SK-N-SH (cell line): ENCODE data around the gene ZNF407. TPM values are rescaled to one million over a fixed set of nuclear protein-coding genes. Genes with fewer than 3 reads are reported as not detected.

ENCODE experiments used
- CTCF ChIA-PET: fragments of 300-600, 350-600 bp; formaldehyde crosslinking; extraction: SDS; loops from one replicate; lab custom pipeline; 2021; lab: Yijun Ruan, JAX
- POLR2A ChIA-PET: fragments of 350-600 bp; sonication (Branson Sonifier 250); formaldehyde crosslinking; extraction: SDS; loops from one replicate; lab custom pipeline; 2020; ENCODE audit warnings: antibody characterized with exemption, inconsistent platforms; lab: Yijun Ruan, JAX
- DNase-seq: peaks from one replicate; pipeline ENCODE4 v3.0.0; 2012
- H2AFZ ChIP-seq: fragments of 200-600 bp; sonication (generic); 2 replicates; pipeline ENCODE4 v1.8.1; 2016; ENCODE audit warnings: antibody characterized with exemption, mild to moderate bottlenecking, low read depth
- H3F3A ChIP-seq: fragments of 200-600 bp; sonication (generic); replicated peaks from 2 replicates; pipeline ENCODE3; 2016; ENCODE audit warnings: antibody characterized with exemption, mild to moderate bottlenecking; ENCODE audit not compliant: insufficient read depth
- H3K27ac ChIP-seq, 2 experiments: fragments of 200-500 bp in 1 of 2; fragments of 200-600 bp in 1 of 2; sonication (Bioruptor generic) in 1 of 2; sonication (generic), shearing (Covaris generic) in 1 of 2; 2 replicates each; pipeline versions ENCODE4 v1.5.1 to v1.6.1; 2014 to 2016; ENCODE audit warnings: low read depth in 2 of 2, inconsistent platforms in 1 of 2, low read length in 1 of 2, mild to moderate bottlenecking in 1 of 2, mixed read lengths in 1 of 2
- H3K27me3 ChIP-seq: fragments of 200-600 bp; sonication (generic), shearing (Covaris generic); 2 replicates; pipeline ENCODE4 v1.6.1; 2016; ENCODE audit warnings: mixed run types; ENCODE audit not compliant: insufficient read depth
- H3K36me3 ChIP-seq, 2 experiments: fragments of 200-500 bp in 1 of 2; fragments of 200-600 bp in 1 of 2; sonication (Bioruptor generic) in 1 of 2; sonication (generic) in 1 of 2; replicated peaks in 1 of 2; 2 replicates each; pipeline versions ENCODE3 to v1.5.1; 2014 to 2016; ENCODE audit warnings: low read length in 1 of 2, mild to moderate bottlenecking in 1 of 2; ENCODE audit not compliant: insufficient read depth in 2 of 2, control insufficient read depth in 1 of 2
- H3K4me1 ChIP-seq, 2 experiments: fragments of 200-500 bp in 1 of 2; fragments of 200-600 bp in 1 of 2; sonication (Bioruptor generic) in 1 of 2; sonication (generic), shearing (Covaris generic) in 1 of 2; 2 replicates each; pipeline versions ENCODE4 v1.5.1 to v1.6.1; 2014 to 2016; ENCODE audit warnings: low read depth in 1 of 2, low read length in 1 of 2, mixed run types in 1 of 2; ENCODE audit not compliant: insufficient read depth in 2 of 2, control insufficient read depth in 1 of 2
- H3K4me2 ChIP-seq: fragments of 200-600 bp; sonication (generic), shearing (Covaris generic); 2 replicates; pipeline ENCODE4 v1.6.1; 2017; ENCODE audit warnings: mixed run types
- H3K4me3 ChIP-seq, 2 experiments: fragments of 200-500 bp in 1 of 2; fragments of 200-600 bp in 1 of 2; sonication (Bioruptor generic) in 1 of 2; sonication (generic), shearing (Covaris generic) in 1 of 2; 2 replicates each; pipeline versions ENCODE4 v1.5.1 to v1.8.1; 2014 to 2016; ENCODE audit warnings: low read depth in 2 of 2, inconsistent platforms in 1 of 2, low read length in 1 of 2, mild to moderate bottlenecking in 1 of 2, mixed read lengths in 1 of 2, moderate library complexity in 1 of 2
- H3K79me2 ChIP-seq: fragments of 200-600 bp; sonication (generic); 2 replicates; pipeline ENCODE4 v1.8.1; 2017; ENCODE audit warnings: mild to moderate bottlenecking; ENCODE audit not compliant: insufficient read depth
- H3K9ac ChIP-seq: fragments of 200-600 bp; sonication (generic); 2 replicates; pipeline ENCODE4 v1.6.1; 2017; ENCODE audit warnings: mixed run types
- H3K9me2 ChIP-seq: fragments of 200-600 bp; sonication (generic); 2 replicates; pipeline ENCODE4 v1.6.1; 2017; ENCODE audit warnings: mixed run types
- H3K9me3 ChIP-seq: fragments of 200-600 bp; sonication (generic); 2 replicates; pipeline ENCODE4 v1.6.1; 2017; ENCODE audit warnings: mixed run types, mild to moderate bottlenecking, moderate library complexity
- H4K20me1 ChIP-seq: fragments of 200-600 bp; sonication (generic); 2 replicates; pipeline ENCODE4 v1.6.1; 2017; ENCODE audit warnings: mild to moderate bottlenecking, mixed run types; ENCODE audit not compliant: insufficient read depth
- ELF1 ChIP-seq: IDR thresholded peaks from 2 replicates; pipeline ENCODE4 v1.4.0; 2012
- EP300 ChIP-seq, 2 experiments: IDR thresholded peaks; 2 replicates each; pipeline versions ENCODE4 v1.4.0 to v1.6.1; 2012; ENCODE audit warnings: borderline replicate concordance in 1 of 2, low read depth in 1 of 2, low read length in 1 of 2
- FOSL2 ChIP-seq: IDR thresholded peaks from 2 replicates; pipeline ENCODE4 v1.4.0; 2012; ENCODE audit warnings: low read depth, mild to moderate bottlenecking, moderate library complexity, borderline replicate concordance
- GATA2 ChIP-seq: sonication (generic); formaldehyde crosslinking; IDR thresholded peaks from 2 replicates; pipeline ENCODE4 v1.5.0; 2020; ENCODE audit warnings: mild to moderate bottlenecking, missing genetic modification reagents
- JUND ChIP-seq: IDR thresholded peaks from 2 replicates; pipeline ENCODE4 v1.4.0; 2012
- RAD21 ChIP-seq: IDR thresholded peaks from 2 replicates; pipeline ENCODE4 v1.6.1; 2012; ENCODE audit warnings: mild to moderate bottlenecking, low read length
- RFX5 ChIP-seq: IDR thresholded peaks from 2 replicates; pipeline ENCODE4 v1.6.1; 2012; ENCODE audit warnings: mild to moderate bottlenecking, improper control_type of control experiment, low read length
- TEAD4 ChIP-seq: IDR thresholded peaks from 2 replicates; pipeline ENCODE4 v1.4.0; 2012; ENCODE audit warnings: mild to moderate bottlenecking, borderline replicate concordance; ENCODE audit not compliant: insufficient read depth
- YY1 ChIP-seq: IDR thresholded peaks from 2 replicates; pipeline ENCODE4 v1.4.0; 2012; ENCODE audit warnings: low read depth, mild to moderate bottlenecking
- WGBS: methylation state at CpG from one replicate; pipeline ENCODE4 v1.1.6; 2017; ENCODE audit warnings: low lambda C conversion rate; 5-methylcytosine and 5-hydroxymethylcytosine counted together
- polyA plus RNA-seq, 3 experiments: library from polyadenylated mRNA; depleted of rRNA; stranded (reverse); fragments of >200 nt; gene quantifications; 2 replicates each; pipeline ENCODE4 v1.2.3, GENCODE V29; 2012
- TF ChIP-seq, protein P1 (sequence below): IDR thresholded peaks from 2 replicates; pipeline ENCODE4; 2012
- TF ChIP-seq, protein P2 (sequence below): fragments of 150-350 bp; IDR thresholded peaks from 2 replicates; pipeline ENCODE4 v1.6.1; 2016; ENCODE audit warnings: mild to moderate bottlenecking, low read depth, low read length
- TF ChIP-seq, protein P3 (sequence below): IDR thresholded peaks from 2 replicates; pipeline ENCODE4 v1.4.0; 2012; ENCODE audit warnings: low read depth, borderline replicate concordance

ZNF407 gene
- polyA plus RNA-seq, 1 of the 3 experiments (the other 2 are of a cell fraction), result 2.6 TPM

DNA sequence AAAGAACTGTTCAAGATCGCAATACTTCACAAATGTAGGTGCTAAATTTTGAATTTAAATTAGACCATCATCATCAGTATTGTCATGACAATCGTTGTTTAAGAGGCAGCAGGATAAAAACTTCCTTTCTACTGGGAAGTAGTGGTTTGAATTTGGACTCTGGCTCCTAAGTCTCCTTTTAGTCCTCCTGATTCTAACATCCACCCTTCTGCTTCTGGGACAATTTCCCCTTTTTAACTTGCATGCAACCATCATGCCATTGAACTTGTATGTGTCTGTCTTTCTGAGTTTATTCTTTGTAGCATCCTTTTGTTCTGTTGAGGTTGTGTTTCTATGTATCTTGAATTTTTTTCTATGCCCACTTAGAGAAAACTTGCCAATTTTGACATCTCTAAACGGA lies 361.5 kb downstream of the ZNF407 start:
- ChIA-PET POLR2A (no interaction called here), CTCF (no interaction called here)
- H3K9me2 ChIP-seq, result no peaks in the 10 kb centered on the region
- no peaks in the 10 kb centered on the region for H3K9me3 ChIP-seq
- no peak overlapping the region for H3K27ac ChIP-seq
- no peak overlapping the region for H3K4me3 ChIP-seq
- no peak overlapping the region for H3K4me2 ChIP-seq
- H3K27me3 ChIP-seq, result no peaks in the 10 kb centered on the region
- peaks cover 2% of the 10 kb centered on the region for H3F3A ChIP-seq
- H2AFZ ChIP-seq, result no peak overlapping the region
- TF ChIP-seq GATA2 (CRISPR knock-in tag), result no peak
- TF ChIP-seq YY1, result no peak
- TF ChIP-seq, protein P1, sequence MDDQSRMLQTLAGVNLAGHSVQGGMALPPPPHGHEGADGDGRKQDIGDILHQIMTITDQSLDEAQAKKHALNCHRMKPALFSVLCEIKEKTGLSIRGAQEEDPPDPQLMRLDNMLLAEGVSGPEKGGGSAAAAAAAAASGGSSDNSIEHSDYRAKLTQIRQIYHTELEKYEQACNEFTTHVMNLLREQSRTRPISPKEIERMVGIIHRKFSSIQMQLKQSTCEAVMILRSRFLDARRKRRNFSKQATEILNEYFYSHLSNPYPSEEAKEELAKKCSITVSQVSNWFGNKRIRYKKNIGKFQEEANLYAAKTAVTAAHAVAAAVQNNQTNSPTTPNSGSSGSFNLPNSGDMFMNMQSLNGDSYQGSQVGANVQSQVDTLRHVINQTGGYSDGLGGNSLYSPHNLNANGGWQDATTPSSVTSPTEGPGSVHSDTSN, result no peak
- no peak for TF ChIP-seq ELF1
- TF ChIP-seq, protein P2, sequence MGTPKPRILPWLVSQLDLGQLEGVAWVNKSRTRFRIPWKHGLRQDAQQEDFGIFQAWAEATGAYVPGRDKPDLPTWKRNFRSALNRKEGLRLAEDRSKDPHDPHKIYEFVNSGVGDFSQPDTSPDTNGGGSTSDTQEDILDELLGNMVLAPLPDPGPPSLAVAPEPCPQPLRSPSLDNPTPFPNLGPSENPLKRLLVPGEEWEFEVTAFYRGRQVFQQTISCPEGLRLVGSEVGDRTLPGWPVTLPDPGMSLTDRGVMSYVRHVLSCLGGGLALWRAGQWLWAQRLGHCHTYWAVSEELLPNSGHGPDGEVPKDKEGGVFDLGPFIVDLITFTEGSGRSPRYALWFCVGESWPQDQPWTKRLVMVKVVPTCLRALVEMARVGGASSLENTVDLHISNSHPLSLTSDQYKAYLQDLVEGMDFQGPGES, result no peak
- TF ChIP-seq, protein P3, sequence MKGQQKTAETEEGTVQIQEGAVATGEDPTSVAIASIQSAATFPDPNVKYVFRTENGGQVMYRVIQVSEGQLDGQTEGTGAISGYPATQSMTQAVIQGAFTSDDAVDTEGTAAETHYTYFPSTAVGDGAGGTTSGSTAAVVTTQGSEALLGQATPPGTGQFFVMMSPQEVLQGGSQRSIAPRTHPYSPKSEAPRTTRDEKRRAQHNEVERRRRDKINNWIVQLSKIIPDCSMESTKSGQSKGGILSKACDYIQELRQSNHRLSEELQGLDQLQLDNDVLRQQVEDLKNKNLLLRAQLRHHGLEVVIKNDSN, result no peak
- TF ChIP-seq EP300 (IDR thresholded peaks at IDR 0.05; ENCODE audit: borderline replicate concordance in 1 of 2, low read depth in 1 of 2, low read length in 1 of 2), result no peak
- no peak for TF ChIP-seq JUND
- no peak for TF ChIP-seq RAD21
- TF ChIP-seq FOSL2, result no peak
- no peak for TF ChIP-seq RFX5
- TF ChIP-seq TEAD4, result no peak
- no peaks in the 10 kb centered on the region for H4K20me1 ChIP-seq
- no peak overlapping the region for H3K9ac ChIP-seq
- WGBS, result 92% methylated on average over 3 of the region's 3 CpGs
- no peak for DNase-seq
- peaks cover 3 to 4% of the 10 kb centered on the region in 2 experiments for H3K36me3 ChIP-seq
- no peaks in the 10 kb centered on the region for H3K79me2 ChIP-seq
- no peaks in the 10 kb centered on the region for H3K4me1 ChIP-seq

DNA sequence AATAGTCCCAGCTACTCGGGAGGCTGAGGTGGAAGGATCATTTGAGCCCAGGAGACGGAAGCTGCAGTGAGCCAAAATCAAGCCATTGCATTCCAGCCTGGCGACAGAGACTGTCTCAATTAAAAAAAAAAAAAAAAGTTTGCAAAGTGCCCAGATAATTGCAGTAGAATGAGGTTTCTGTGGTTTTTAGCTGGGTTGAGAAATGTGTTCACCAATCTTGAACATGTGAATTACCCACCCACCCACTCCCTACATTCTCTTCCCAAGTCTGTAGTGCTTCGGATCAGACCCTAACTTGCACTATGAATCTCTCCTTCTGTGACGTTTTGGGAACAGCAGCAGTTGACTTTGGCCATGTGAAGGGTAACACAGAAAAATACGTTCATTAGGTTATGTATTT lies 363.9 kb downstream of the ZNF407 start:
- no peak overlapping the region for H3K4me2 ChIP-seq
- no peaks in the 10 kb centered on the region for H3K9me2 ChIP-seq
- no peak overlapping the region for H2AFZ ChIP-seq
- H3K36me3 ChIP-seq, result peaks cover 3 to 14% of the 10 kb centered on the region in 2 experiments
- no peaks in the 10 kb centered on the region; the same call in 1 of the 2 replicates for H3K79me2 ChIP-seq
- no peak for TF ChIP-seq JUND
- TF ChIP-seq, protein P2, result no peak
- no peak for TF ChIP-seq RFX5
- no peaks in the 10 kb centered on the region for H4K20me1 ChIP-seq
- DNase-seq, result no peak
- peaks cover 2% of the 10 kb centered on the region for H3F3A ChIP-seq
- H3K4me3 ChIP-seq, result no peak overlapping the region
- H3K4me1 ChIP-seq, result no peaks in the 10 kb centered on the region
- no peak overlapping the region for H3K9ac ChIP-seq
- CTCF ChIA-PET, result no interaction called here
- 95% methylated on average over 6 of the region's 6 CpGs for WGBS
- no peaks in the 10 kb centered on the region for H3K9me3 ChIP-seq
- POLR2A ChIA-PET, result no interaction called here
- H3K27ac ChIP-seq, result no peak overlapping the region
- no peaks in the 10 kb centered on the region for H3K27me3 ChIP-seq
